ENCODE results near the gene TAGAP.

DNA sequence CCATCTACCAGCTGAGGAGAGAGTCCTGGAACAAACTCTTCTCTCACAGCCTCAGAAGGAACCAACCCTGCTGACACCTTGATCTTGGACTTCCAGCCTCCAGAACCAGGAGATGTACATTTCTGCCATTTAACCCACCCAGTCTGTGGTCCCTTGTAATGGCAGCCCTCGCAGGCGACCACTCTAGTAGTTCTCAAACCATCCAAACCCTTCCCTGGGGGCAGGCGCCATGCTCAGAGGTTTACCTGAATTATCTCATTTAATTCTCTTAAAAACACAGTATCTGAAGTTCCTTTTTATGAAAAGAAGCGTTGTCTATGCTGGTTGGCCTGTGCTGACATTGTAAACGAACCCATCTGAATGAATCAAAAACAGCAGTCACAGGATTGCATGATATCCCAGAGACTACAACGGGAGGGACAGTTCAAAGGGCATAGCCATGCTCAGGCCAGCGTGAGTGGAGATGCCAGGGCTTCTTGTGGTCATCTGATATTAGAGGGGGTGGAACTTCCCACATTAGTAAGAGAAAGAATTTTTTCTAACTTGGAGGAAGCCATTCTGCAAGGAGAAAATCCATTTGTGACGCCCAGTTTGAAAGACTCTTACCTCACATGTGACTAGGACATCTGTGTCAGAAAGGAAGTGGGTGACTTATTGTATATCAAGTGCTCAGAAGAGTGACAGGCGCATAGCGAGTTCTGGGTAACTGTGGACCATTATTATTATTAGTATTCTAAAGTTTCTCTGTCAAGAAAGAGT, 17.2 kb upstream of the TAGAP start:
- TF ChIP-seq, protein P1, sequence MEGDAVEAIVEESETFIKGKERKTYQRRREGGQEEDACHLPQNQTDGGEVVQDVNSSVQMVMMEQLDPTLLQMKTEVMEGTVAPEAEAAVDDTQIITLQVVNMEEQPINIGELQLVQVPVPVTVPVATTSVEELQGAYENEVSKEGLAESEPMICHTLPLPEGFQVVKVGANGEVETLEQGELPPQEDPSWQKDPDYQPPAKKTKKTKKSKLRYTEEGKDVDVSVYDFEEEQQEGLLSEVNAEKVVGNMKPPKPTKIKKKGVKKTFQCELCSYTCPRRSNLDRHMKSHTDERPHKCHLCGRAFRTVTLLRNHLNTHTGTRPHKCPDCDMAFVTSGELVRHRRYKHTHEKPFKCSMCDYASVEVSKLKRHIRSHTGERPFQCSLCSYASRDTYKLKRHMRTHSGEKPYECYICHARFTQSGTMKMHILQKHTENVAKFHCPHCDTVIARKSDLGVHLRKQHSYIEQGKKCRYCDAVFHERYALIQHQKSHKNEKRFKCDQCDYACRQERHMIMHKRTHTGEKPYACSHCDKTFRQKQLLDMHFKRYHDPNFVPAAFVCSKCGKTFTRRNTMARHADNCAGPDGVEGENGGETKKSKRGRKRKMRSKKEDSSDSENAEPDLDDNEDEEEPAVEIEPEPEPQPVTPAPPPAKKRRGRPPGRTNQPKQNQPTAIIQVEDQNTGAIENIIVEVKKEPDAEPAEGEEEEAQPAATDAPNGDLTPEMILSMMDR (IDR thresholded peaks at IDR 0.05; ENCODE audit: extremely low read depth in 1 of 2, insufficient read depth in 1 of 2, low read depth in 1 of 2, low read length in 2 of 2): no peak
- TF ChIP-seq FOS (IDR thresholded peaks at IDR 0.05; ENCODE audit: borderline replicate concordance, insufficient read depth, low read length) (no peak), EZH2 (IDR thresholded peaks at IDR 0.05; ENCODE audit: borderline replicate concordance, low read depth, low read length, severe bottlenecking) (no peak), JUN (IDR thresholded peaks at IDR 0.05; ENCODE audit: borderline replicate concordance, insufficient read depth, insufficient read length, low read depth) (no peak), POLR2A (IDR thresholded peaks at IDR 0.05; ENCODE audit: low read depth, low read length) (no peak)
